Breast epithelium (tissue), 4 donors: ENCODE results near the gene CHD3. TPM values are rescaled to one million over a fixed set of nuclear protein-coding genes. Genes with fewer than 3 reads are reported as not detected.

Experiments
- DNase-seq, 2 donors: peaks; one replicate each; pipeline ENCODE4 v3.0.0-alpha.2; 2019; ENCODE audit warnings: low spot score in 2 of 2
- H3K27ac ChIP-seq, 2 donors: fragments of 200-600 bp; sonication (generic) in 1 of 2; one replicate each; pipeline ENCODE4 v1.5.1; 2016 to 2019; ENCODE audit warnings: mild to moderate bottlenecking in 1 of 2
- H3K27me3 ChIP-seq, 2 donors: fragments of 200-600 bp; sonication (generic) in 1 of 2; one replicate each; pipeline versions ENCODE4 v1.5.1 to v1.6.0; 2017 to 2019; ENCODE audit warnings: control low read depth in 1 of 2, mild to moderate bottlenecking in 1 of 2
- H3K36me3 ChIP-seq: fragments of 200-600 bp; one replicate; pipeline ENCODE4 v1.5.1; 2019
- H3K4me1 ChIP-seq, 2 donors: fragments of 200-600 bp; sonication (generic); one replicate each; pipeline ENCODE4 v1.5.1; 2016 to 2019; ENCODE audit warnings: control low read depth in 1 of 2
- H3K4me3 ChIP-seq, 3 donors: fragments of 200-600 bp; sonication (generic); 1 replicate in 2 of 3; 2 replicates in 1 of 3; pipeline ENCODE4 v1.5.1; 2016 to 2019; ENCODE audit warnings: mild to moderate bottlenecking in 3 of 3, moderate library complexity in 2 of 3
- H3K9me3 ChIP-seq, 2 donors: fragments of 200-600 bp; sonication (generic) in 1 of 2; one replicate each; pipeline ENCODE4 v1.5.1; 2016 to 2019; ENCODE audit warnings: control low read depth in 1 of 2
- CTCF ChIP-seq, 3 donors: fragments of 450-650 bp; IDR thresholded peaks; one replicate each; pipeline ENCODE4 v1.5.1; 2016 to 2017; ENCODE audit warnings: antibody characterized with exemption in 3 of 3, mild to moderate bottlenecking in 3 of 3, moderate library complexity in 3 of 3
- POLR2A ChIP-seq: fragments of 450-650 bp; IDR thresholded peaks from one replicate; pipeline ENCODE4 v1.6.1; 2016; ENCODE audit warnings: antibody characterized with exemption, mild to moderate bottlenecking, moderate library complexity
- POLR2AphosphoS5 ChIP-seq, 3 donors: sonication (generic); formaldehyde crosslinking; IDR thresholded peaks; one replicate each; pipeline ENCODE4 v1.6.1; 2017; ENCODE audit warnings: antibody characterized with exemption in 3 of 3
- intact Hi-C: fragments of 100-400 bp; cut with DNase I; formaldehyde crosslinking; loops from one replicate; pipeline ENCODE4 v1.15.1; 2023; ENCODE audit warnings: low total_unique reads
- total RNA-seq, 3 donors: library from RNA; depleted of rRNA; stranded (reverse); fragments of >200 nt; gene quantifications; one replicate each; pipeline ENCODE4 v1.1.0, GENCODE V29; 2016

The CHD3 gene
- total RNA-seq, 3 donors from 2014 or later = 47.5 to 99.0 (median 90.0) TPM

GRCh38 chr17:7856811-7857712 is 31.5 kb upstream of the CHD3 start, which contains the start of gene NAA38:
TSS of gene NAA38 (minus strand) at chr17:7857559. CDS start at chr17:7857463, 96 bp downstream.
- peak within 1 kb of the TSS; percentile 55 to 87 (median 73) for H3K4me3 ChIP-seq
- H3K27ac ChIP-seq = peak within 1 kb of the TSS; percentile 95 to 97
- no peaks in the 10 kb centered on the region for H3K36me3 ChIP-seq
- intact Hi-C loops = loop anchor here (5.0 kb wide), 1 partner anchor 185 kb away; no protein-coding TSS in a partner anchor
- no peaks in the 10 kb centered on the region for H3K9me3 ChIP-seq
- no peak for TF ChIP-seq POLR2A
- peak; percentile 64 to 75 (median 69) for TF ChIP-seq POLR2AphosphoS5 (IDR thresholded peaks at IDR 0.05)
- TF ChIP-seq CTCF (IDR thresholded peaks at IDR 0.05) = peak; percentile 18 to 40 (median 19)
- no peaks in the 10 kb centered on the region for H3K27me3 ChIP-seq
- H3K4me1 ChIP-seq = peaks cover 6 to 21% of the 10 kb centered on the region in 2 donors
- DNase-seq = peak; percentile 95 to 98

- Histone ChIP-seq H3K27me3 (no peaks in the 10 kb centered on the region), H3K9me3 (no peaks in the 10 kb centered on the region), H3K36me3 (no peaks in the 10 kb centered on the region), H3K4me1 (peaks cover 3 to 21% of the 10 kb centered on the region in 2 donors), H3K4me3 (peak within 1 kb of the TSS; percentile 55 to 87 (median 73)), H3K27ac (peak within 1 kb of the TSS; percentile 95 to 97)
- DNase-seq = peak; percentile 90 to 94
- intact Hi-C loops = loop anchor here (5.0 kb wide), 1 partner anchor 184 kb away; no protein-coding TSS in a partner anchor
- TF ChIP-seq POLR2AphosphoS5 (IDR thresholded peaks at IDR 0.05) (peak; percentile 43 to 77 (median 67)), POLR2A (no peak), CTCF (IDR thresholded peaks at IDR 0.05) (no peak)
These were observed 30.7 kb upstream of the CHD3 start, which contains the start of gene CYB5D1 for GRCh38 chr17:7857713-7858521. TSS of gene CYB5D1 (plus strand) at chr17:7858003. CDS start at chr17:7858135, 132 bp downstream.

GRCh38 chr17:7858522-7858810 is 30.1 kb upstream of the CHD3 start:
- no peaks in the 10 kb centered on the region for H3K27me3 ChIP-seq
- intact Hi-C loops = loop anchor here (5.0 kb wide), 1 partner anchor 184 kb away; no protein-coding TSS in a partner anchor
- peak overlapping the region; percentile 55 to 87 (median 73) for H3K4me3 ChIP-seq
- peak in 2 of 3 donors; percentile 42 to 56 for TF ChIP-seq CTCF (IDR thresholded peaks at IDR 0.05)
- no peak for TF ChIP-seq POLR2AphosphoS5 (IDR thresholded peaks at IDR 0.05)
- peak in 1 of 2 donors; percentile 37 for DNase-seq
- H3K36me3 ChIP-seq = no peaks in the 10 kb centered on the region
- no peaks in the 10 kb centered on the region for H3K9me3 ChIP-seq
- peaks cover 3 to 21% of the 10 kb centered on the region in 2 donors for H3K4me1 ChIP-seq
- H3K27ac ChIP-seq = peak overlapping the region; percentile 95 to 97

GRCh38 chr17:7859028-7859427 is 29.6 kb upstream of the CHD3 start:
- TF ChIP-seq POLR2AphosphoS5 (IDR thresholded peaks at IDR 0.05) = no peak
- TF ChIP-seq POLR2A = no peak
- TF ChIP-seq CTCF (IDR thresholded peaks at IDR 0.05) = no peak
- H3K36me3 ChIP-seq = no peaks in the 10 kb centered on the region
- intact Hi-C loops = loop anchor here (5.0 kb wide), 1 partner anchor 183 kb away; no protein-coding TSS in a partner anchor
- H3K27me3 ChIP-seq = no peaks in the 10 kb centered on the region
- H3K4me3 ChIP-seq = peak overlapping the region in 2 of 3 donors; percentile 73 to 87
- peak in 1 of 2 donors; percentile 17 for DNase-seq
- H3K9me3 ChIP-seq = no peaks in the 10 kb centered on the region
- peak overlapping the region; percentile 95 to 97 for H3K27ac ChIP-seq
- peaks cover 3 to 21% of the 10 kb centered on the region in 2 donors for H3K4me1 ChIP-seq
